Gastrocnemius medialis (tissue), 4 donors: ENCODE results near the gene ZFP36L2. TPM values are rescaled to one million over a fixed set of nuclear protein-coding genes. Genes with fewer than 3 reads are reported as not detected.

Experiments used
- ATAC-seq, 2 donors: fragments of 150-250 bp; one replicate each; pipeline ENCODE4 v1.9.1; 2016
- DNase-seq, 2 donors: peaks; one replicate each; pipeline ENCODE4 v3.0.0-alpha.2; 2019
- H3K27ac ChIP-seq, 4 donors: fragments of 200-600 bp; sonication (generic); 1 replicate in 1 of 4; 2 replicates in 3 of 4; pipeline ENCODE4 v1.5.1; 2016 to 2018; ENCODE audit warnings: mild to moderate bottlenecking in 2 of 4, moderate library complexity in 1 of 4
- H3K27me3 ChIP-seq, 3 donors: fragments of 200-600 bp; sonication (generic) in 2 of 3; 1 replicate in 1 of 3; 2 replicates in 2 of 3; pipeline versions ENCODE4 v1.5.1 to v1.6.0; 2016 to 2019; ENCODE audit warnings: mild to moderate bottlenecking in 1 of 3, moderate library complexity in 1 of 3
- H3K36me3 ChIP-seq, 2 donors: fragments of 200-600 bp; sonication (generic) in 1 of 2; one replicate each; pipeline ENCODE4 v1.5.1; 2017 to 2018
- H3K4me1 ChIP-seq, 2 donors: fragments of 200-600 bp; sonication (generic) in 1 of 2; one replicate each; pipeline ENCODE4 v1.5.1; 2016 to 2017; ENCODE audit warnings: mild to moderate bottlenecking in 2 of 2
- H3K4me3 ChIP-seq, 4 donors: fragments of 200-600 bp; sonication (generic) in 3 of 4; 1 replicate in 1 of 4; 2 replicates in 3 of 4; pipeline ENCODE4 v1.5.1; 2016 to 2019; ENCODE audit warnings: mild to moderate bottlenecking in 2 of 4
- H3K9me3 ChIP-seq, 3 donors: fragments of 200-600 bp; sonication (generic) in 2 of 3; 1 replicate in 1 of 3; 2 replicates in 2 of 3; pipeline ENCODE4 v1.5.1; 2016 to 2019
- CTCF ChIP-seq, 5 experiments: fragments of 450-650 bp in 3 of 5; fragments of 200-600 bp in 2 of 5; sonication (generic) in 2 of 5; IDR thresholded peaks in 4 of 5; conservative IDR thresholded peaks in 1 of 5; 1 replicate in 4 of 5; 2 replicates in 1 of 5; pipeline ENCODE4 v1.5.1; 2016 to 2019; ENCODE audit warnings: antibody characterized with exemption in 5 of 5, mild to moderate bottlenecking in 3 of 5, moderate library complexity in 3 of 5
- POLR2A ChIP-seq, 2 donors: fragments of 450-650 bp; IDR thresholded peaks; one replicate each; pipeline ENCODE4 v1.6.1; 2017; ENCODE audit warnings: antibody characterized with exemption in 2 of 2, mild to moderate bottlenecking in 2 of 2, moderate library complexity in 2 of 2
- in situ Hi-C, 4 donors: fragments of 200-750 bp; cut with MboI; loops; one replicate each; pipeline versions ENCODE4 v1.15.0 to v1.8.0; 2017; ENCODE audit warnings: low sequenced_read_pairs in 4 of 4
- intact Hi-C: fragments of 100-400 bp; cut with DNase I; formaldehyde crosslinking; loops from one replicate; pipeline ENCODE4 v1.15.1; 2023; ENCODE audit warnings: low total_unique reads
- total RNA-seq, 4 donors: library from RNA; depleted of rRNA; stranded (reverse); fragments of >200 nt; gene quantifications; one replicate each; pipeline versions ENCODE4 v1.1.0 to v1.2.3, GENCODE V29; 2016

ZFP36L2 gene
- total RNA-seq, 4 donors from 2014 or later, result 15.5 to 58.6 (median 44.8) TPM

GRCh38 chr2:43248621-43249020 lies 22.2 kb upstream of the ZFP36L2 start:
- H3K27ac ChIP-seq, result no peak overlapping the region
- in situ Hi-C loops, result loop anchor here in 1 of 4 donors (25.0 kb wide), 1 partner anchor 411 kb away; no protein-coding TSS in a partner anchor
- ATAC-seq, result no peak

GRCh38 chr2:43246641-43247040 lies 20.2 kb upstream of the ZFP36L2 start:
- DNase-seq (no peak), ATAC-seq (no peak)
- no peaks in the 10 kb centered on the region for H3K27me3 ChIP-seq
- H3K4me1 ChIP-seq, result peaks cover 0 to 9% of the 10 kb centered on the region in 2 donors
- no peak overlapping the region for H3K4me3 ChIP-seq
- no peaks in the 10 kb centered on the region for H3K36me3 ChIP-seq
- TF ChIP-seq POLR2A (IDR thresholded peaks at IDR 0.05) (no peak), CTCF (IDR thresholded peaks at IDR 0.05 in 4 of 5, conservative IDR thresholded peaks at IDR 0.05 in 1 of 5) (no peak)
- intact Hi-C loops (no loop called here), in situ Hi-C loops (loop anchor here in 1 of 4 donors (25.0 kb wide), 1 partner anchor 409 kb away; no protein-coding TSS in a partner anchor)
- H3K27ac ChIP-seq, result no peak overlapping the region
- no peaks in the 10 kb centered on the region for H3K9me3 ChIP-seq

More at GRCh38 chr2:43248621-43249020, 22.2 kb upstream of the ZFP36L2 start:
- Histone ChIP-seq H3K27me3 (no peaks in the 10 kb centered on the region), H3K4me1 (peaks cover 0 to 11% of the 10 kb centered on the region in 2 donors), H3K9me3 (no peaks in the 10 kb centered on the region), H3K4me3 (no peak overlapping the region), H3K36me3 (no peaks in the 10 kb centered on the region)
- no peak for DNase-seq
- intact Hi-C loops, result no loop called here
- TF ChIP-seq CTCF (IDR thresholded peaks at IDR 0.05 in 4 of 5, conservative IDR thresholded peaks at IDR 0.05 in 1 of 5) (no peak), POLR2A (IDR thresholded peaks at IDR 0.05) (no peak)

- intact Hi-C loops, result no loop called here
- Histone ChIP-seq H3K4me3 (no peak overlapping the region), H3K9me3 (no peaks in the 10 kb centered on the region), H3K4me1 (no peaks in the 10 kb centered on the region), H3K27me3 (no peaks in the 10 kb centered on the region), H3K27ac (no peak overlapping the region), H3K36me3 (no peaks in the 10 kb centered on the region)
- DNase-seq (no peak), ATAC-seq (no peak)
- TF ChIP-seq POLR2A (IDR thresholded peaks at IDR 0.05) (no peak), CTCF (IDR thresholded peaks at IDR 0.05 in 4 of 5, conservative IDR thresholded peaks at IDR 0.05 in 1 of 5) (no peak)
- in situ Hi-C loops, result loop anchor here in 1 of 4 donors (25.0 kb wide), 1 partner anchor 404 kb away; no protein-coding TSS in a partner anchor
Observed at GRCh38 chr2:43241558-43241957, 15.2 kb upstream of the ZFP36L2 start.

GRCh38 chr2:43240766-43241150 lies 14.4 kb upstream of the ZFP36L2 start:
- no peaks in the 10 kb centered on the region for H3K36me3 ChIP-seq
- intact Hi-C loops (no loop called here), in situ Hi-C loops (loop anchor here in 1 of 4 donors (25.0 kb wide), 1 partner anchor 403 kb away; no protein-coding TSS in a partner anchor)
- H3K4me1 ChIP-seq, result no peaks in the 10 kb centered on the region
- ATAC-seq, result no peak
- no peaks in the 10 kb centered on the region for H3K27me3 ChIP-seq
- no peaks in the 10 kb centered on the region for H3K9me3 ChIP-seq
- H3K27ac ChIP-seq, result peak overlapping the region in 2 of 4 donors; percentile 38 to 49
- no peak overlapping the region for H3K4me3 ChIP-seq
- no peak for TF ChIP-seq CTCF (IDR thresholded peaks at IDR 0.05 in 4 of 5, conservative IDR thresholded peaks at IDR 0.05 in 1 of 5)
- no peak for TF ChIP-seq POLR2A (IDR thresholded peaks at IDR 0.05)
- no peak for DNase-seq
